ENCODE measurements around the gene SCCPDH. TPM values are rescaled to one million over a fixed set of nuclear protein-coding genes. Genes with fewer than 3 reads are reported as not detected.

The SCCPDH gene, protein sequence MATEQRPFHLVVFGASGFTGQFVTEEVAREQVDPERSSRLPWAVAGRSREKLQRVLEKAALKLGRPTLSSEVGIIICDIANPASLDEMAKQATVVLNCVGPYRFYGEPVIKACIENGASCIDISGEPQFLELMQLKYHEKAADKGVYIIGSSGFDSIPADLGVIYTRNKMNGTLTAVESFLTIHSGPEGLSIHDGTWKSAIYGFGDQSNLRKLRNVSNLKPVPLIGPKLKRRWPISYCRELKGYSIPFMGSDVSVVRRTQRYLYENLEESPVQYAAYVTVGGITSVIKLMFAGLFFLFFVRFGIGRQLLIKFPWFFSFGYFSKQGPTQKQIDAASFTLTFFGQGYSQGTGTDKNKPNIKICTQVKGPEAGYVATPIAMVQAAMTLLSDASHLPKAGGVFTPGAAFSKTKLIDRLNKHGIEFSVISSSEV
- polyA plus RNA-seq (2011; rRNA removed), result 37.0 and 46.6 TPM in 2 replicates
- polyA minus RNA-seq (2011; rRNA and poly(A)+ RNA removed), result 13.1 and 21.9 TPM in 2 replicates

DNA sequence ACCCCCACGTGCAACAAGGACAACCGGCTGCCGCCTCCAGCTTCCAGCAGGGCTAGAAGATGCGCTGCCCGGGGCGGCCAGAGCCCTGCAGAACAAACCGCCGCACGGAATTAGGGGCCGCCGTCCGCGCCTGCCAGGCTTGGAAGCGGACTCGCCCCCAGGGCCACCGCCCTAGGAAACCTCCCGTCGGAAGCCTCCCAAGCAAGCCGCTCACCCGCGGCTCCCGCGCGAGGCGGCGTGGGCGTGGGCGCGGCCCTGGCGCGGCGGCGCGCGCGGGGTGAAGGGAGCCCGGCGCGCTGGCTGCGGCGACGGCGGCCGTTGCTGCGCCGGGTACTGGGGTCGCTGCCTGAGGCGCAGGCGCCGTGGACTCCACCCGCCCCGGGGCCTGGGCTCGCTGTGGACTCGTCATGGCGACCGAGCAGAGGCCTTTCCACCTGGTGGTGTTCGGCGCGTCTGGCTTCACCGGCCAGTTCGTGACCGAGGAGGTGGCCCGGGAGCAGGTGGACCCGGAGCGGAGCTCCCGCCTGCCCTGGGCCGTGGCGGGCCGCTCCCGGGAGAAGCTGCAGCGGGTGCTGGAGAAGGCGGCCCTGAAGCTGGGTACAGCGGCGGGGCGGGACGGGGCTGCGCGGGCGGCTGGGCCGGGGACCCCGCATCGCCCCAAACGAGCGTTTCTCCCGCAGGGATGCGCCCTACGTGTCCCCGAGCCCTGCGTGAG lies at the start of gene SCCPDH:
Gene SCCPDH, plus strand, starts transcription at position 394 of the 715 bp plus-strand sequence. Its CDS starts 14 bp downstream, at position 408.
- H3K27me3 ChIP-seq (ENCODE audit: control insufficient read depth, insufficient read depth, low read length), result no peaks in the 10 kb centered on the region
- H3K4me3 ChIP-seq (ENCODE audit: low read depth, low read length), result peak within 1 kb of the TSS; percentile 76
- ChIA-PET CTCF (interaction anchor here (1.3 to 3.0 kb wide), 3 partner anchors 28 to 226 kb away, joined by 3 to 16 read pairs (median 3); no protein-coding TSS in a partner anchor), POLR2A (interaction anchor here (0.7 to 1.8 kb wide), 4 partner anchors 41 to 419 kb away, joined by 3 to 4 read pairs (median 3); no protein-coding TSS in a partner anchor)
- H3K9me3 ChIP-seq (ENCODE audit: control insufficient read depth, insufficient read depth, low read length), result no peaks in the 10 kb centered on the region; the same call in 1 of the 2 replicates
- no peak for DNase-seq (ENCODE audit: low read depth, low spot score)
- TF ChIP-seq, protein P1, sequence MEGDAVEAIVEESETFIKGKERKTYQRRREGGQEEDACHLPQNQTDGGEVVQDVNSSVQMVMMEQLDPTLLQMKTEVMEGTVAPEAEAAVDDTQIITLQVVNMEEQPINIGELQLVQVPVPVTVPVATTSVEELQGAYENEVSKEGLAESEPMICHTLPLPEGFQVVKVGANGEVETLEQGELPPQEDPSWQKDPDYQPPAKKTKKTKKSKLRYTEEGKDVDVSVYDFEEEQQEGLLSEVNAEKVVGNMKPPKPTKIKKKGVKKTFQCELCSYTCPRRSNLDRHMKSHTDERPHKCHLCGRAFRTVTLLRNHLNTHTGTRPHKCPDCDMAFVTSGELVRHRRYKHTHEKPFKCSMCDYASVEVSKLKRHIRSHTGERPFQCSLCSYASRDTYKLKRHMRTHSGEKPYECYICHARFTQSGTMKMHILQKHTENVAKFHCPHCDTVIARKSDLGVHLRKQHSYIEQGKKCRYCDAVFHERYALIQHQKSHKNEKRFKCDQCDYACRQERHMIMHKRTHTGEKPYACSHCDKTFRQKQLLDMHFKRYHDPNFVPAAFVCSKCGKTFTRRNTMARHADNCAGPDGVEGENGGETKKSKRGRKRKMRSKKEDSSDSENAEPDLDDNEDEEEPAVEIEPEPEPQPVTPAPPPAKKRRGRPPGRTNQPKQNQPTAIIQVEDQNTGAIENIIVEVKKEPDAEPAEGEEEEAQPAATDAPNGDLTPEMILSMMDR (IDR thresholded peaks at IDR 0.05; ENCODE audit: low read depth, low read length), result no peak
- peak within 1 kb of the TSS; percentile 39 for H3K27ac ChIP-seq (ENCODE audit: low read depth, low read length)

DNA sequence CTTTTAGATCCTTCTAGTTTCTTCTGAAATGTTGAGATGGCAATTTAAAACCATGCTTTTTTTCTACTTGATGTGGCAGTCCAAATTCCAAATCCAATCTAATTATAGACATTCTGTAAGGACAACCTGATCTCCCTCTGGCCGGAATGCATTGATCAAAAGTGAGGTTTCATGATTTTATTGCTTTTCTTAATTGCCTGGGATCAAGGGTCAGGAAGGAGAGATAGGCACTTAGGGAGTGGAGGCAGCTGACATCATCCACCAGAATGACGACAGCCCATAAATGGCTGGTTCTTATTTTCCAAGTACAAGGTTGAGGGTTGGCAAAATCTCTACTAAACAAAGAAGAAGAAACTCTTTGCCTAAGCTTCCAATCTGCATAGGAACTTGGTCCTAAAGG lies 46.4 kb upstream of the SCCPDH start:
- Histone ChIP-seq H3K27me3 (ENCODE audit: control insufficient read depth, insufficient read depth, low read length) (no peaks in the 10 kb centered on the region), H3K27ac (ENCODE audit: low read depth, low read length) (no peak overlapping the region), H3K4me3 (ENCODE audit: low read depth, low read length) (no peak overlapping the region), H3K9me3 (ENCODE audit: control insufficient read depth, insufficient read depth, low read length) (no peaks in the 10 kb centered on the region)
- ChIA-PET POLR2A (no interaction called here), CTCF (interaction anchor here (0.7 to 1.2 kb wide), 2 partner anchors 12 to 18 kb away, joined by 3 to 4 read pairs; no protein-coding TSS in a partner anchor)
- TF ChIP-seq, protein P1 (IDR thresholded peaks at IDR 0.05; ENCODE audit: low read depth, low read length), result no peak
- DNase-seq (ENCODE audit: low read depth, low spot score), result no peak

DNA sequence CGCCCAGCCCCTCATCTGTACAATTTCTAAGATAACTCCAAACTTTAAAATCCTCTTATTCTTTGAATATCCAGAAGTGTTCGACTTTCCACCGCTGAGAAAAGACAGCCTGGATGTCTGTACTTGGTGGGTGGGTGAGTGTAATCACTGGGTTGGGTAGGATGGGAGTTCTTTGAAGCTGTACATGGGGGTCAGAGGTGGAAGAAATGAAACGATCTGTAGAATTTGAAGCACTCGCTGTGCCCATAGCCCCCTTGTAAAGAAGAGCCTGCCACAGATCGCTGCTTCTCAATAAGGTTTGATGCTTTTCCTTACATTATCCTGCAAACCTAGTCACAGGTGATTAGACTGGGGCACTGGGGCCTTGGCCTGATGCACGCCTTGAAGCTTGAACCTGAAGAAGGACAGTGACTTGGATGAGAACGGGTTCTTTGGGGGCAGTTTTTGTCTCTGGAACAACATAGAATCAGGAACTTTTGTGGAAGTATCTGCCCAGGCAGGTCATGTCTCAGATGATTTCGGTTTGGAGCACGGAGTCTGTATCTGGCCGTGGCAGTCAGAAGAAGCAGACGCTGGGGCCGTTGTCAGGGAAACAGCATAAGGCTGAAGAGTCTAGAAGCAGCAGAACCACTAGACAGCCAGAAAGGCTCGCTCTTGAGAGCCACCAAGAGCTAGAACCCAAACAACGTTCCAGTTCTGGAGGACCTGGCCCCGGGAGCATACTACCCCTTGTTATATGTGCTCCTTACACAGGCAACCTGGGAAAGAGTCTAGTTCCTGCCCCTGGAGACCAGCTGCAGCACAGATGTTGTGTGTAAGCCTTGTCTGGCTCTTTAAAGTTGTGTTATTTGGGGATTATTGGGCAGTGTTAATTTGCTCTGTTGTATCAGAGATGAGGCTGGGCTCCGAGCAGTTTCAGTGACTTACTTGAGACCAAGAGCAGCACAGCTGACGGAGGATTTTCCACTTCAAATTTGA lies 45.1 kb upstream of the SCCPDH start:
- TF ChIP-seq, protein P1 (IDR thresholded peaks at IDR 0.05; ENCODE audit: low read depth, low read length), result no peak
- no peak overlapping the region for H3K27ac ChIP-seq (ENCODE audit: low read depth, low read length)
- DNase-seq (ENCODE audit: low read depth, low spot score), result no peak
- H3K27me3 ChIP-seq (ENCODE audit: control insufficient read depth, insufficient read depth, low read length), result no peaks in the 10 kb centered on the region
- no peaks in the 10 kb centered on the region for H3K9me3 ChIP-seq (ENCODE audit: control insufficient read depth, insufficient read depth, low read length)
- H3K4me3 ChIP-seq (ENCODE audit: low read depth, low read length), result no peak overlapping the region
- ChIA-PET CTCF (interaction anchor here (1.0 to 2.6 kb wide), 2 partner anchors 11 to 74 kb away, joined by 3 to 28 read pairs; no protein-coding TSS in a partner anchor), POLR2A (no interaction called here)

DNA sequence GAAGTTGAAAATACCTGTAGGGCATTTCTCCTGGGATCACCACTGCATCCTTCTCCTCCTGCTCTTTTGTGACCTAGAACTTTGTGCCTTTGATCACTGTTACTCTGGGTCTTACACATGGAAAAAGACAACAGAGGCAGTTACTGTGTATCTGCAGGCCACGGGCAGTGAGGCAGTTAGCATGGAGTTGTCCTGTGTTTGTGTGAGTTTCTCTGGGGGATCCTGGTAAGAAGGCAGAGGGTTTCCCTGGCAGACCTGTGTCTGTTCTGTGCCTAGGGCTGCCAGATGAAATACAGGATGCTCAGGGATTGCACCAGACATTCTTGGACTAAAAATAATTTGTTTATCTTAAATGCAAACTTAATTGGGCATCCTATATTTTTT lies 44.4 kb upstream of the SCCPDH start:
- Histone ChIP-seq H3K9me3 (ENCODE audit: control insufficient read depth, insufficient read depth, low read length) (no peaks in the 10 kb centered on the region), H3K27me3 (ENCODE audit: control insufficient read depth, insufficient read depth, low read length) (no peaks in the 10 kb centered on the region), H3K27ac (ENCODE audit: low read depth, low read length) (peak overlapping the region; percentile 1), H3K4me3 (ENCODE audit: low read depth, low read length) (no peak overlapping the region)
- no peak for DNase-seq (ENCODE audit: low read depth, low spot score)
- TF ChIP-seq, protein P1 (IDR thresholded peaks at IDR 0.05; ENCODE audit: low read depth, low read length), result no peak
- POLR2A ChIA-PET, result no interaction called here
- CTCF ChIA-PET, result interaction anchor here (1.0 to 2.6 kb wide), 2 partner anchors 11 to 74 kb away, joined by 3 to 28 read pairs; no protein-coding TSS in a partner anchor
